ENCODE measurements around the gene ITGA2B. TPM values are rescaled to one million over a fixed set of nuclear protein-coding genes. Genes with fewer than 3 reads are reported as not detected.

Gene ITGA2B
- total and polyA plus RNA-seq, 2 experiments from 2014 or later = 13.3 to 13.9 TPM

- DNase-seq (ENCODE audit: low spot score) = no peak
- Histone ChIP-seq H3K36me3 (ENCODE audit: insufficient read depth) (no peaks in the 10 kb centered on the region), H3K27ac (ENCODE audit: low read depth) (no peak overlapping the region), H3K27me3 (ENCODE audit: insufficient read depth) (peaks cover 33% of the 10 kb centered on the region), H3K9me2 (ENCODE audit: insufficient read depth) (no peaks in the 10 kb centered on the region), H3K79me2 (replicated peaks; ENCODE audit: insufficient read depth) (no peaks in the 10 kb centered on the region), H4K20me1 (replicated peaks; ENCODE audit: insufficient read depth) (no peaks in the 10 kb centered on the region), H3K4me3 (no peak overlapping the region), H3F3A (replicated peaks; ENCODE audit: low read depth) (peaks cover 11% of the 10 kb centered on the region), H3K4me2 (no peak overlapping the region), H2AFZ (no peak overlapping the region), H3K4me1 (ENCODE audit: insufficient read depth) (peaks cover 15% of the 10 kb centered on the region)
- peaks cover 3% of the 10 kb centered on the region; the same call in 2 of the 3 replicates for H3K36me3 Mint-ChIP-seq (ENCODE audit: low read depth)
- H3K4me1 Mint-ChIP-seq = peaks cover 22% of the 10 kb centered on the region
- H3K9me3 Mint-ChIP-seq = no peaks in the 10 kb centered on the region; the same call in 2 of the 3 replicates
- no peak overlapping the region for H3K27ac Mint-ChIP-seq
- H3K4me3 Mint-ChIP-seq = no peak overlapping the region
- peaks cover 32% of the 10 kb centered on the region for H3K27me3 Mint-ChIP-seq (ENCODE audit: insufficient read depth, low read depth, poor library complexity)
- TF ChIP-seq CTCF (conservative IDR thresholded peaks at IDR 0.05; ENCODE audit: low read depth in 2 of 2) (no peak), CREB1 (CRISPR knock-in tag; IDR thresholded peaks at IDR 0.05; ENCODE audit: low read depth) (no peak), ZNF331 (CRISPR knock-in tag; IDR thresholded peaks at IDR 0.05; ENCODE audit: low read depth) (no peak)
- no peak for ATAC-seq
These were observed 9.6 kb downstream of the ITGA2B start for GRCh38 chr17:44379887-44380286.

- no peak overlapping the region for H3K27ac Mint-ChIP-seq
- peaks cover 17% of the 10 kb centered on the region for H3K27me3 ChIP-seq (ENCODE audit: insufficient read depth)
- H3K4me3 ChIP-seq = no peak overlapping the region
- no peak for TF ChIP-seq REST (IDR thresholded peaks at IDR 0.05; ENCODE audit: unreplicated experiment)
- TF ChIP-seq JUNB (IDR thresholded peaks at IDR 0.05; ENCODE audit: unreplicated experiment) = no peak
- TF ChIP-seq ETS1 (IDR thresholded peaks at IDR 0.05) = no peak
- TF ChIP-seq NANOG (IDR thresholded peaks at IDR 0.05; ENCODE audit: borderline replicate concordance) = no peak
- peaks cover 3% of the 10 kb centered on the region; the same call in 2 of the 3 replicates for H3K36me3 Mint-ChIP-seq (ENCODE audit: low read depth)
- no peak overlapping the region for H3K27ac ChIP-seq (ENCODE audit: low read depth)
- H3K4me3 Mint-ChIP-seq = no peak overlapping the region
- peaks cover 16% of the 10 kb centered on the region for H3K4me1 ChIP-seq (ENCODE audit: insufficient read depth)
- no peaks in the 10 kb centered on the region for H4K20me1 ChIP-seq (replicated peaks; ENCODE audit: insufficient read depth)
- H3K36me3 ChIP-seq (ENCODE audit: insufficient read depth) = no peaks in the 10 kb centered on the region
- no peak for DNase-seq (ENCODE audit: low spot score)
- H3F3A ChIP-seq (replicated peaks; ENCODE audit: low read depth) = peaks cover 8% of the 10 kb centered on the region
- no peaks in the 10 kb centered on the region for H3K79me2 ChIP-seq (replicated peaks; ENCODE audit: insufficient read depth)
- peaks cover 26% of the 10 kb centered on the region for H3K4me1 Mint-ChIP-seq
- H3K27me3 Mint-ChIP-seq (ENCODE audit: insufficient read depth, low read depth, poor library complexity) = peaks cover 24% of the 10 kb centered on the region
- H3K9me3 Mint-ChIP-seq = no peaks in the 10 kb centered on the region; the same call in 2 of the 3 replicates
- no peak overlapping the region for H2AFZ ChIP-seq
- ATAC-seq = no peak
- H3K9me2 ChIP-seq (ENCODE audit: insufficient read depth) = no peaks in the 10 kb centered on the region
- no peak overlapping the region for H3K4me2 ChIP-seq
These were observed 11.2 kb downstream of the ITGA2B start for GRCh38 chr17:44378171-44378705.
